HUES48 (cell line): Measurements from ENCODE around the gene FAM199X.
"Not testable (repeated sequence)": the region's sequence is repeated elsewhere in the genome, so short reads cannot be mapped to it uniquely, and the experiment has no call there.

Source experiments
- H3K27ac ChIP-seq: one replicate; pipeline ENCODE4 v1.7.0; 2013; ENCODE audit warnings: low read depth, low read length, inconsistent platforms
- H3K27me3 ChIP-seq: 2 replicates; pipeline ENCODE4 v1.6.1; 2013; ENCODE audit warnings: mild to moderate bottlenecking, low read length; ENCODE audit not compliant: control insufficient read depth, insufficient read depth
- H3K36me3 ChIP-seq: 2 replicates; pipeline ENCODE4 v1.6.1; 2013; ENCODE audit warnings: low read length; ENCODE audit not compliant: control insufficient read depth, insufficient read depth
- H3K4me1 ChIP-seq: 2 replicates; pipeline ENCODE4 v1.6.1; 2013; ENCODE audit warnings: mild to moderate bottlenecking, low read length; ENCODE audit not compliant: control insufficient read depth, insufficient read depth
- H3K4me3 ChIP-seq: 2 replicates; pipeline ENCODE4 v1.5.1; 2013; ENCODE audit warnings: mild to moderate bottlenecking, low read depth, low read length
- H3K9ac ChIP-seq: 2 replicates; pipeline ENCODE4 v1.6.1; 2013; ENCODE audit warnings: mild to moderate bottlenecking, low read depth, low read length, moderate library complexity
- H3K9me3 ChIP-seq: 2 replicates; pipeline ENCODE4 v1.6.1; 2013; ENCODE audit warnings: low read length; ENCODE audit not compliant: control insufficient read depth, insufficient read depth

The FAM199X gene

DNA sequence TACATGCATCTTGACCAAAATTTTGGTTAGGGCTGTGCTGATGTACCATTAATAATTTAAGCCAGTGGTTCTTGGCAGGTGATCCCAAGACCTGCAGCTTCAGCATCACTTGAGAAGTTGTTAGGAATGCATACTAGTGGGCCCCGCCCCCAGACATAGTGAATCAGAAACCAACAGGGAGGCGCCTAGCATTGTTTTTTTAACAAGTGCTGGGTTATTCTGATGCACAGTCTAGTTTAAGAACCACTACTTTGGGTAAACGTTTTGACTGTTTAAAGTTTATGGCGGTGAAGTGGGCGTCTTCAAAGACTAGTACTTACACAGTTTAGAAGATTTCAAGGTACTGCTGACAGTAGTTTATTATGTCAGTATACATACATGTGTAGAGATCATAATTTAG, 23.6 kb downstream of the FAM199X start:
- Histone ChIP-seq H3K27ac (no peak overlapping the region), H3K27me3 (no peaks in the 10 kb centered on the region), H3K9ac (no peak overlapping the region), H3K4me1 (no peaks in the 10 kb centered on the region), H3K9me3 (no peaks in the 10 kb centered on the region), H3K36me3 (peaks cover 74% of the 10 kb centered on the region), H3K4me3 (no peak overlapping the region)

DNA sequence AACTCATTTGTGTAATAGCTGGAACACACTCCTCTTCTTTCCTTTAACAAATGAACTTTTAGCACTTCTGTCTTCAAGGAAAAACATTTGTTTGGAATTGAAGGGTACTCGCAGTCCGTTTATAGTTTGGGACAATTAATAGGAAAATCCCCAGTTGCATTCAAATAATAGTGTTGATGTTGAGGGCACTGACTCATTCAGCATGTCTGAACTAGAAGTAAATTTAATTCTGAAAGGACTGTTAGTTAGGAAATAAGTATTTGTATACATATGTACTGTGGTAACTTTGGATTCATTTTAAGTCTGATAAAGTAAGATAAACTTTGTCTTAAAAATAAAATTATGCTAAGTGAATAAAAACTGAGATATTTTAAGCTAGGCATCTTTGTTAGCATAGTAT, 27.2 kb downstream of the FAM199X start:
- Histone ChIP-seq H3K27ac (no peak overlapping the region), H3K36me3 (peaks cover 53% of the 10 kb centered on the region), H3K27me3 (no peaks in the 10 kb centered on the region), H3K9ac (no peak overlapping the region), H3K4me3 (no peak overlapping the region), H3K9me3 (no peaks in the 10 kb centered on the region), H3K4me1 (no peaks in the 10 kb centered on the region)

DNA sequence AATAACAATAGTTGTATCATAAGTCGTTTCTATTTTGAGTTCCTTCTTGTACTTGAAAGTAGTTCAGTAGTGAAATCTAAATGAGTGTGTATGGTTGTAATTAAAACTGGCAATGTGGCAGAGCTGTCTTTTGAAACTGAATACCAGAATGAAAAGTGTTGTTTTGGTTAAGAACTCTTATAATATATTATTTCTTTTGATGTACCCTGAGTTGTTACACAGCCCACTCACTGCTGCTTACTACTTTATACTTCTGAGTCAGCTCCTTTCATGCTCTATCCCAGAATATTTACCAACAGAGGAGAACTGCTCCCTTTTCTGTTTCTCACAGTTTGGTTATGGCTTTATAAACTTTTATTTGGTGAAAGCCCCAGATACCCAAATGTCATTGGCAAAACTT, 28.8 kb downstream of the FAM199X start:
- Histone ChIP-seq H3K27me3 (no peaks in the 10 kb centered on the region), H3K4me1 (no peaks in the 10 kb centered on the region), H3K9me3 (no peaks in the 10 kb centered on the region), H3K4me3 (no peak overlapping the region), H3K36me3 (peaks cover 41% of the 10 kb centered on the region), H3K27ac (no peak overlapping the region), H3K9ac (no peak overlapping the region)

DNA sequence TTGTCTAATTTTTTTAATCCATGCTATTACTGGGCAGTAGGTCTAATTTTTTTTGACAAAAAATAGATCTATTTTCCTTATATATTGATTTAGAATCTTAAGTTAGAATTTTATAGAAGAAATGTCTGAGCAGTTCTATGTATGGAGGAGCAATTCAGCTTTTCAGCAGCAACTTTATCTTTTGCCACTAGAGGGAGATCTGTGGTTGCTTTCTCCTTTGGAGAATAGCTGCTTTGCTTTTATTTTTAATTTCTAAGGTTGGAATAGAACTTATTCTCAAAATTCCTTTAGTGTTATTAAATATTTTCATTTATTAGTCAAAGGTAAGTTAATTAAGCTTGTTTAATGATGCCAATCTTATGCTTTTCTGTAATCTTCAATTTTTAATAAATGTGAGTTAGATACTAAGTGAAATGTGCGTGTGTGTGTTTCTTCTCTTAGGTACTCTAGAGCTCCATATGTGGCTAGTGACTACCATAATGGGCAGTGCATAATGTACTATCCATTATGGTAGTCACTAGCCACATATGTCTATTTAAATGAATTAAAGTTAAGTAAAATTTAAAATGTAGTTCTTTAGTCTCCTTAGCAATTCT, 29.3 kb downstream of the FAM199X start:
- Histone ChIP-seq H3K4me3 (no peak overlapping the region), H3K27me3 (no peaks in the 10 kb centered on the region), H3K9me3 (no peaks in the 10 kb centered on the region), H3K9ac (no peak overlapping the region), H3K4me1 (no peaks in the 10 kb centered on the region), H3K27ac (no peak overlapping the region), H3K36me3 (peaks cover 39% of the 10 kb centered on the region)

DNA sequence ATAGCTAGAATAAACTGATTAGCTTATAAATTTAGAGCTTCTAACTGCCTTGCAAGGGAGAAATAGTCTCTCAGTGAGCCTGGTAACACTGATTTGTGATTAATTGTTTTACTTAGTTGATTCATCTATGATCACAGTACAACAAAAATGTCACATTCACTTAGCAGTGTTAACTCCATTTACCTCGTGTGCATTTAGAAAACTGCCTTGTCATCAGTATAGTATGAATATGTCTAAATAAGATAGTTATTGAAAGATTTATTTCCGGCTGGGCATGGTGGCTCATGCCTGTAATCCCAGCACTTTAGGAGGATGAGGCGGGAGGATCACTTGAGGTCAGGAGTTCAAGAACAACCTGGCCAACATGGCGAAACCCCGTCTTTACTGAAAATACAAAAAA, 39.3 kb downstream of the FAM199X start:
- Histone ChIP-seq H3K27ac (no peak overlapping the region), H3K9me3 (no peaks in the 10 kb centered on the region), H3K4me1 (no peaks in the 10 kb centered on the region), H3K27me3 (peaks cover 15% of the 10 kb centered on the region), H3K9ac (no peak overlapping the region), H3K4me3 (no peak overlapping the region), H3K36me3 (no peaks in the 10 kb centered on the region)

DNA sequence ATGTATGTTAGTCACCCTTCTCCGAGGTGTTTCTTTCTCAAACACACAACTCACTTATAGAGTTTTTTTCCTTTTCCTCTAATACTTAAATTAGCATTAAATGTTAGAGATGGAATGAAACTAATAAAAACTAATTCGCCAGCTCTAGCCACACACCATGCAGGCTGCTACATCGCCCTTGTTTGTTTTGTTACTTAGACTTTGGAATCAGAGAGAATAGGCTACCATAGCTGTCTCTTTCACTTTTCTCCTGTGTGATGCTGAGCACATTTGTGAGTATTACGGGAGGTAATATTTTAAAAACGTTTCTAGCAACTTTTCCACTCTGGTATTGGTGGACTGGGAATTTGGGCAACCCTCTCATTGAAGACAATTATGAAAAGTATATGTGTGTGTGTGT, 44.9 kb downstream of the FAM199X start:
- no peak overlapping the region for H3K9ac ChIP-seq
- peaks cover 36% of the 10 kb centered on the region for H3K27me3 ChIP-seq
- H3K4me1 ChIP-seq = no peaks in the 10 kb centered on the region
- H3K36me3 ChIP-seq = no peaks in the 10 kb centered on the region
- no peaks in the 10 kb centered on the region for H3K9me3 ChIP-seq
- H3K27ac ChIP-seq = no peak overlapping the region
- H3K4me3 ChIP-seq = no peak overlapping the region

DNA sequence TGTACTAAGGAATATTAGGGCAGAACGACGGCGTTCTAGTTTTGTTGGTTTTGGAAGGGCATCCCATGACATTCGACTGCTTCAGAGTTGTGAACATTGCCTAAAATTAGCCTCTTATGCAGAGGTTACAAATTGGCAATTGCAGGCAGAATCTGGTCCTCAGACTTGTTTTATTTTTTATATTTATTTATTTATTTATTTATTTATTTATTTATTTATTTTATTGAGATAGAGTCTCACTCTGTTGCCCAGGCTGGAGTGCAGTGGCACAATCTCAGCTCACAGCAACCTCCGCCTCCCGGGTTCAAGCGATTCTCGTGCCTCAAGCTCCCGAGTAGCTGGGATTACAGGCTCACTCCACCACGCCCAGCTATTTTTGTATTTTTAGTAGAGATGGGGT, 63.8 kb downstream of the FAM199X start:
- H3K27me3 ChIP-seq = peaks cover 13% of the 10 kb centered on the region
- not testable (repeated sequence) for H3K4me3 ChIP-seq, H3K9ac ChIP-seq, H3K36me3 ChIP-seq, H3K9me3 ChIP-seq, H3K4me1 ChIP-seq, H3K27ac ChIP-seq
